Mammary epithelial cell (primary cell): ENCODE data around the gene NOX5.

Experiments
- EZH2 ChIP-seq: IDR thresholded peaks from 2 replicates; pipeline ENCODE4 v1.6.1; 2012; ENCODE audit warnings: low read length, inconsistent platforms, borderline replicate concordance
- TF ChIP-seq, protein P1 (sequence below), 2 donors: IDR thresholded peaks in 1 of 2; conservative IDR thresholded peaks in 1 of 2; 2 replicates each; pipeline ENCODE4 v1.5.1; 2011 to 2012; ENCODE audit warnings: inconsistent platforms in 2 of 2, low read length in 2 of 2, mild to moderate bottlenecking in 2 of 2, control low read depth in 1 of 2, low read depth in 1 of 2; ENCODE audit not compliant: insufficient read depth in 1 of 2; ENCODE audit errors: extremely low read depth in 1 of 2

DNA sequence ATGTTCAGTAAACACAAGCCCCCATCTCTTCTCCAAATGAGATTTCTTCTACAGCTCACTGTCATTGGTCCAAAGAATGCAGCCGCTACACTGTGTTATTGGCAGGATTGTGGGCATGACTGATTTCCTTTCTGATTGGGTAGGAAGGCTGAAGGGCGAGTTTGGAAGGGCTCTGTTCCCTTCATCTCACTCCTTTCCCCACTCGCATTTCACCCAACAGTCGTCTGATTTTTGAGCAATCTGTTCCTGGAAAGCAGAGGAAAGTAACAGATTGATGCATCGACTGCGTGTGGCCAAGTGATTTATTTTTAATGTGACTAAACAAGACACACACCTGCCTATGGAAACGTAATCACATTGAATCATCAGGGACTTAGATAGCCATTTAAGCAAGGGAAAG lies 55.5 kb downstream of the NOX5 start:
- TF ChIP-seq, protein P1, sequence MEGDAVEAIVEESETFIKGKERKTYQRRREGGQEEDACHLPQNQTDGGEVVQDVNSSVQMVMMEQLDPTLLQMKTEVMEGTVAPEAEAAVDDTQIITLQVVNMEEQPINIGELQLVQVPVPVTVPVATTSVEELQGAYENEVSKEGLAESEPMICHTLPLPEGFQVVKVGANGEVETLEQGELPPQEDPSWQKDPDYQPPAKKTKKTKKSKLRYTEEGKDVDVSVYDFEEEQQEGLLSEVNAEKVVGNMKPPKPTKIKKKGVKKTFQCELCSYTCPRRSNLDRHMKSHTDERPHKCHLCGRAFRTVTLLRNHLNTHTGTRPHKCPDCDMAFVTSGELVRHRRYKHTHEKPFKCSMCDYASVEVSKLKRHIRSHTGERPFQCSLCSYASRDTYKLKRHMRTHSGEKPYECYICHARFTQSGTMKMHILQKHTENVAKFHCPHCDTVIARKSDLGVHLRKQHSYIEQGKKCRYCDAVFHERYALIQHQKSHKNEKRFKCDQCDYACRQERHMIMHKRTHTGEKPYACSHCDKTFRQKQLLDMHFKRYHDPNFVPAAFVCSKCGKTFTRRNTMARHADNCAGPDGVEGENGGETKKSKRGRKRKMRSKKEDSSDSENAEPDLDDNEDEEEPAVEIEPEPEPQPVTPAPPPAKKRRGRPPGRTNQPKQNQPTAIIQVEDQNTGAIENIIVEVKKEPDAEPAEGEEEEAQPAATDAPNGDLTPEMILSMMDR (conservative IDR thresholded peaks at IDR 0.05 in 1 of 2, IDR thresholded peaks at IDR 0.05 in 1 of 2; ENCODE audit: extremely low read depth in 1 of 2, insufficient read depth in 1 of 2, low read depth in 1 of 2, low read length in 2 of 2) = no peak
- no peak for TF ChIP-seq EZH2
